Neural cell (in vitro differentiated cells): Measurements from ENCODE around the gene HIBCH. TPM values are rescaled to one million over a fixed set of nuclear protein-coding genes. Genes with fewer than 3 reads are reported as not detected.
"Not testable (repeated sequence)": the region's sequence is repeated elsewhere in the genome, so short reads cannot be mapped to it uniquely, and the experiment has no call there.

ENCODE experiments used
- H2AFZ ChIP-seq: fragments of 200-600, 300-800 bp; sonication (generic), shearing (Covaris generic); 2 replicates; pipeline ENCODE4 v1.6.0; 2014; ENCODE audit warnings: low read depth, mild to moderate bottlenecking, antibody characterized with exemption, low read length, moderate library complexity
- H3F3A ChIP-seq: fragments of 200-600 bp; shearing (Covaris generic); 2 replicates; pipeline ENCODE4 v1.6.1; 2016; ENCODE audit warnings: mild to moderate bottlenecking, moderate library complexity, mixed read lengths, antibody characterized with exemption, low read length; ENCODE audit not compliant: insufficient read depth, poor library complexity, severe bottlenecking
- H3K27ac ChIP-seq: fragments of 200-600, 300-800 bp; sonication (generic), shearing (Covaris generic); 2 replicates; pipeline ENCODE4 v1.5.1; 2014; ENCODE audit warnings: mild to moderate bottlenecking, low read length, moderate library complexity
- H3K27me3 ChIP-seq: fragments of 300-800, 200-600 bp; sonication (generic), shearing (Covaris generic); 2 replicates; pipeline ENCODE4 v1.6.0; 2014; ENCODE audit warnings: mild to moderate bottlenecking, low read depth, low read length, moderate library complexity; ENCODE audit not compliant: insufficient read depth
- H3K36me3 ChIP-seq: fragments of 300-800, 200-600 bp; sonication (generic), shearing (Covaris generic); 2 replicates; pipeline ENCODE4 v1.5.1; 2014; ENCODE audit warnings: mild to moderate bottlenecking, antibody characterized with exemption, low read length, moderate library complexity; ENCODE audit not compliant: insufficient read depth
- H3K4me2 ChIP-seq: fragments of 300-800, 200-600 bp; sonication (generic), shearing (Covaris generic); 2 replicates; pipeline ENCODE4 v1.6.0; 2014; ENCODE audit warnings: mild to moderate bottlenecking, low read length
- H3K4me3 ChIP-seq: fragments of 300-800, 200-600 bp; sonication (generic), shearing (Covaris generic); 2 replicates; pipeline ENCODE4 v1.5.1; 2014; ENCODE audit warnings: mild to moderate bottlenecking, low read length, moderate library complexity
- H3K79me2 ChIP-seq: fragments of 200-600 bp; shearing (Covaris generic); replicated peaks from 2 replicates; pipeline ENCODE4 v1.6.0; 2014; ENCODE audit warnings: mild to moderate bottlenecking, low read length, moderate library complexity; ENCODE audit not compliant: insufficient read depth
- H3K9ac ChIP-seq: fragments of 300-800, 200-600 bp; sonication (generic), shearing (Covaris generic); 2 replicates; pipeline ENCODE4 v1.6.1; 2016; ENCODE audit warnings: mild to moderate bottlenecking, low read length, mixed read lengths
- H3K9me2 ChIP-seq: fragments of 200-600 bp; shearing (Covaris generic); 2 replicates; pipeline ENCODE4 v1.6.1; 2016; ENCODE audit warnings: mild to moderate bottlenecking, low read length, mixed read lengths; ENCODE audit not compliant: insufficient read depth
- H3K9me3 ChIP-seq: fragments of 200-600, 300-800 bp; sonication (generic), shearing (Covaris generic); 2 replicates; pipeline ENCODE4 v1.6.1; 2016; ENCODE audit warnings: mild to moderate bottlenecking, mixed run types, low read length, moderate library complexity, mixed read lengths
- H4K20me1 ChIP-seq: fragments of 200-600 bp; shearing (Covaris generic); 2 replicates; pipeline ENCODE4 v1.6.1; 2016; ENCODE audit warnings: mild to moderate bottlenecking, mixed run types; ENCODE audit not compliant: insufficient read depth
- CTCF ChIP-seq: fragments of 450-650 bp; IDR thresholded peaks from 2 replicates; pipeline ENCODE4 v1.5.1; 2014; ENCODE audit warnings: antibody characterized with exemption, mild to moderate bottlenecking, moderate library complexity; ENCODE audit not compliant: poor library complexity, severe bottlenecking
- EP300 ChIP-seq: fragments of 450-650 bp; conservative IDR thresholded peaks from 2 replicates; pipeline ENCODE4 v1.6.1; 2014; ENCODE audit warnings: antibody characterized with exemption, mild to moderate bottlenecking, moderate library complexity; ENCODE audit not compliant: poor library complexity, severe bottlenecking
- EZH2 ChIP-seq: fragments of 200-600, 300-800 bp; shearing (Covaris generic), sonication (generic); IDR thresholded peaks from 2 replicates; pipeline ENCODE4 v1.6.1; 2014; ENCODE audit warnings: antibody characterized with exemption, low read length, borderline replicate concordance, mild to moderate bottlenecking; ENCODE audit not compliant: insufficient read depth, poor library complexity, severe bottlenecking
- MXI1 ChIP-seq: fragments of 450-650 bp; conservative IDR thresholded peaks from 2 replicates; pipeline ENCODE4 v1.6.1; 2014; ENCODE audit warnings: antibody characterized with exemption, mild to moderate bottlenecking; ENCODE audit not compliant: poor library complexity, severe bottlenecking
- POLR2AphosphoS5 ChIP-seq: IDR thresholded peaks from 2 replicates; pipeline ENCODE4 v1.6.1; 2012
- RAD21 ChIP-seq: fragments of 450-650 bp; conservative IDR thresholded peaks from 2 replicates; pipeline ENCODE4 v1.6.1; 2014; ENCODE audit warnings: antibody characterized with exemption, mild to moderate bottlenecking, moderate library complexity
- REST ChIP-seq: IDR thresholded peaks from 2 replicates; pipeline ENCODE4 v1.6.1; 2012; ENCODE audit warnings: borderline replicate concordance
- SMC3 ChIP-seq: fragments of 450-650 bp; conservative IDR thresholded peaks from 2 replicates; pipeline ENCODE4 v1.6.1; 2014; ENCODE audit warnings: antibody characterized with exemption, mild to moderate bottlenecking, moderate library complexity; ENCODE audit not compliant: poor library complexity
- TAF1 ChIP-seq: IDR thresholded peaks from 2 replicates; pipeline ENCODE4 v1.6.1; 2012; ENCODE audit warnings: low read depth
- polyA plus RNA-seq: library from polyadenylated mRNA; depleted of rRNA; stranded (reverse); fragments of >200 nt; gene quantifications from 2 replicates; pipeline ENCODE4 v1.2.3, GENCODE V29; 2014

Gene HIBCH
- polyA plus RNA-seq, 1 donor from 2014 or later: 17.8 TPM

GRCh38 chr2:190235101-190235500, 84.5 kb downstream of the HIBCH start:
- no peak overlapping the region for H3K4me2 ChIP-seq
- H3K4me3 ChIP-seq: no peak overlapping the region
- no peaks in the 10 kb centered on the region for H3F3A ChIP-seq
- no peak overlapping the region for H3K27ac ChIP-seq
- no peaks in the 10 kb centered on the region for H3K9me2 ChIP-seq
- no peaks in the 10 kb centered on the region for H4K20me1 ChIP-seq
- no peaks in the 10 kb centered on the region for H3K79me2 ChIP-seq
- no peaks in the 10 kb centered on the region for H3K9me3 ChIP-seq
- TF ChIP-seq SMC3: no peak
- no peak for TF ChIP-seq MXI1
- TF ChIP-seq EP300: no peak
- no peak for TF ChIP-seq EZH2
- TF ChIP-seq REST: no peak
- TF ChIP-seq CTCF: no peak
- TF ChIP-seq RAD21: no peak
- no peak for TF ChIP-seq POLR2AphosphoS5
- no peak for TF ChIP-seq TAF1
- no peak overlapping the region for H3K9ac ChIP-seq
- H3K36me3 ChIP-seq: no peaks in the 10 kb centered on the region
- no peaks in the 10 kb centered on the region for H3K27me3 ChIP-seq
- H2AFZ ChIP-seq: no peak overlapping the region

- not testable (repeated sequence) for H3K9me2 ChIP-seq, H4K20me1 ChIP-seq, H3K9me3 ChIP-seq, H3K9ac ChIP-seq, H3K4me3 ChIP-seq, H3K79me2 ChIP-seq, H2AFZ ChIP-seq, H3K27me3 ChIP-seq, H3F3A ChIP-seq, H3K36me3 ChIP-seq, H3K27ac ChIP-seq, H3K4me2 ChIP-seq
Measured at GRCh38 chr2:190223989-190224388, 95.6 kb downstream of the HIBCH start.

GRCh38 chr2:190222745-190223144, 96.9 kb downstream of the HIBCH start:
- H3K36me3 ChIP-seq, H3K4me3 ChIP-seq, H3K9me3 ChIP-seq, H3K9me2 ChIP-seq, H3K27me3 ChIP-seq, H3K79me2 ChIP-seq, H3K4me2 ChIP-seq, H3K9ac ChIP-seq, H3K27ac ChIP-seq, H3F3A ChIP-seq, H2AFZ ChIP-seq, H4K20me1 ChIP-seq: not testable (repeated sequence)
